GM21423 (cell line): ENCODE measurements around the gene ZNF248.
"Not testable (repeated sequence)": the region's sequence is repeated elsewhere in the genome, so short reads cannot be mapped to it uniquely, and the experiment has no call there.

Experiments used
- ATAC-seq: cut with Tn5 transposase; IDR thresholded peaks from one replicate; pipeline ENCODE4 v1.9.1; 2021; ENCODE audit warnings: mild to moderate bottlenecking, moderate library complexity; ENCODE audit not compliant: unreplicated experiment

Gene ZNF248

GRCh38 chr10:37747081-37747480, 110.3 kb downstream of the ZNF248 start:
- no peak for ATAC-seq

- ATAC-seq = no peak
Observed at GRCh38 chr10:37741831-37742230, 115.6 kb downstream of the ZNF248 start.

GRCh38 chr10:37739181-37739580, 118.2 kb downstream of the ZNF248 start:
- ATAC-seq = no peak

- ATAC-seq = not testable (repeated sequence)
Observed at GRCh38 chr10:37738241-37738640, 119.2 kb downstream of the ZNF248 start.

GRCh38 chr10:37737336-37737735, 120.1 kb downstream of the ZNF248 start:
- no peak for ATAC-seq

GRCh38 chr10:37736120-37736519, 121.3 kb downstream of the ZNF248 start:
- no peak for ATAC-seq

- ATAC-seq = no peak
Observed at GRCh38 chr10:37734971-37735370, 122.4 kb downstream of the ZNF248 start.
